Endometrial microvascular endothelial cells (primary cell): Measurements from ENCODE around the gene YIPF3. TPM values are rescaled to one million over a fixed set of nuclear protein-coding genes. Genes with fewer than 3 reads are reported as not detected.

Source experiments
- in situ Hi-C: cut with HindIII; loops from 2 replicates; pipeline ENCODE4 v1.10.0; 2017; ENCODE audit warnings: low sequenced_read_pairs, low pct_unique_long_range_greater_than_20kb; ENCODE audit errors: inconsistent ontology term
- total RNA-seq: library from RNA; depleted of rRNA; stranded (reverse); fragments of >200 nt; gene quantifications from one replicate; pipeline ENCODE4 v1.2.3, GENCODE V29; 2015; ENCODE audit errors: inconsistent ontology term

The YIPF3 gene
- total RNA-seq, 1 donor from 2014 or later: 102 TPM

- in situ Hi-C loops: no loop called here
These were observed 20.2 kb downstream of the YIPF3 start for GRCh38 chr6:43496370-43497128.

- in situ Hi-C loops: no loop called here
These were observed 21.3 kb downstream of the YIPF3 start for GRCh38 chr6:43495409-43495941.

- in situ Hi-C loops: no loop called here
These were observed 22.0 kb downstream of the YIPF3 start for GRCh38 chr6:43494766-43495165.

- in situ Hi-C loops: no loop called here
These were observed 22.4 kb downstream of the YIPF3 start for GRCh38 chr6:43494321-43494720.

GRCh38 chr6:43493833-43494232, 22.9 kb downstream of the YIPF3 start:
- in situ Hi-C loops: no loop called here

GRCh38 chr6:43493230-43493629, 23.5 kb downstream of the YIPF3 start:
- in situ Hi-C loops: no loop called here

- in situ Hi-C loops: no loop called here
These were observed 24.1 kb downstream of the YIPF3 start for GRCh38 chr6:43492673-43493072.

GRCh38 chr6:43491750-43492661, 24.7 kb downstream of the YIPF3 start:
- in situ Hi-C loops: no loop called here

- in situ Hi-C loops: no loop called here
These were observed 26.2 kb downstream of the YIPF3 start for GRCh38 chr6:43490523-43490939.

- in situ Hi-C loops: no loop called here
These were observed 27.3 kb downstream of the YIPF3 start for GRCh38 chr6:43489277-43490072.

- in situ Hi-C loops: no loop called here
These were observed 28.0 kb downstream of the YIPF3 start for GRCh38 chr6:43488667-43489276.

GRCh38 chr6:43481591-43482236, 35.0 kb downstream of the YIPF3 start:
- in situ Hi-C loops: no loop called here

GRCh38 chr6:43481075-43481474, 35.7 kb downstream of the YIPF3 start:
- in situ Hi-C loops: no loop called here

GRCh38 chr6:43478008-43478372, 38.7 kb downstream of the YIPF3 start:
- in situ Hi-C loops: no loop called here

- in situ Hi-C loops: no loop called here
These were observed 39.3 kb downstream of the YIPF3 start, which contains the start of gene TJAP1 for GRCh38 chr6:43477235-43478007. Gene TJAP1, plus strand, starts transcription at chr6:43477570. Its CDS starts 21,432 bp downstream, at chr6:43499002.

- in situ Hi-C loops: no loop called here
These were observed 40.0 kb downstream of the YIPF3 start for GRCh38 chr6:43476746-43477145.

GRCh38 chr6:43475516-43475915, 41.2 kb downstream of the YIPF3 start:
- in situ Hi-C loops: no loop called here
